GM21619 (cell line): ENCODE data around the gene ZNF491.
"Not testable (repeated sequence)": the region's sequence is repeated elsewhere in the genome, so short reads cannot be mapped to it uniquely, and the experiment has no call there.

Experiments used
- ATAC-seq: cut with Tn5 transposase; IDR thresholded peaks from one replicate; pipeline ENCODE4 v1.9.1; 2021; ENCODE audit not compliant: unreplicated experiment

ZNF491 gene

DNA sequence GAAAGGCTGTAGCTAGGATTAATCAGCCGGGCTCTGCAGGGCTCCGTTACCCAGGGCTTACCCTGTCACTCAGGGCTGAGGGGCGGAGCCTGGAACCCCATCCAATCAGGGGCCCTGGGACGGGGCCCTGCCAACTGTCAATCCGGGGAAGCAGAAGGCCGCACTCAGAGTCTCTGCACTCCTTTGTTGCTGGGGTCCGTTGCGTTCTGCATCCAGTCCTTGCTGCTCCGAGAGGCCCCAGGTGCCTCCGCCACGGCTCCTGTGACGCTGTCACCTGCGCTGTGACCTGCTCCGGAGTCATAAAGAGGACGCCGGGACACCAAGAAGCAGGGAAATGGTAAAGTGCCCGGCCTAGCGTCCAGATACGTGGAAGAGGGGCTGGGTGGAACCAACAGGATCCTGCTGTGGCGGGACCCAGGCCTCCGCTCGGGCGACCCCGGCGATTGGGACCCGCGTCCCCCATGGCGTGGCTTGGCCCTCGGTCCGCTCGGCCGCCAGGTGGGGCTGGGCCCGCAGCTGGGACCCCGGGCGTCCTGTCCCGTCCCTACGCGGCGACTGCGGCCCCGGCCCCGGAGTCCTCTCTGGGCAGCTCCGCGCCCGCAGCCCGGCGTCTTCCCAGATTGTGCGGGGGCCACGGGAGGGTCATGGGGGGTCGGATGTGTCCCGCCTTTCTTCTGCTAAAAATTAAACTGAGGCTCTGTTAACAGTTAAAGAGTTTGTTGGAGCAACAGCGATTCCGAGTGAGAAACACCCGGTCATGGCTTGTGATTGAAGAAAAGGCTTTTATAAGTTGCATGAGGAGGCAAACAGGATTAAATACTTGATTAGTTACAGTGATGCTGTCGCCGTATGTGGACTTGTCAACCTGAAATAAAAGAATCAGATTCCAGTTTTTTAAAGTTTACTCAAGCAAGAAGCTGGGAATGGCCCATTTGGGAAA is at the start of gene ZNF491:
Gene ZNF491 (plus strand): TSS at position 133 of the 940 bp plus-strand sequence. CDS start 7,431 bp downstream, outside the sequence.
- ATAC-seq, result peak; percentile 95

DNA sequence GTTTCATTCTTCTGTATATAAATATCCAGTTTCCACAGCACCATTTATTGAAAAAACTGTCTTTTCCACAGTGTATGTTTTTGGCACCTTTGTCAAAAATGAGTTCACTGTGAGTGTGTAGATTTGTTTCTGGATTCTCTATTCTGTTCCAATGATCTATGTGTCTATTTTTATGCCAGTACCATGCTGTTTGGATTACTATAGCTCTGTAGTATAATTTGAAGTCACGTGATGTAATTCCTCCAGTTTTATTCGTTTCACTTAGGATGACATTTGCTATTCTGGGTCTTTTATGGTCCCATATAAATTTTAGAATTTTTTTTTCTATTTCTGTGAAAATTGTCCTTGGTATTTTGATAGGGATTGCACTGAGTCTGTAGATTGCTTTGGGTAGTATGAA is 48.6 kb upstream of the ZNF491 start:
- ATAC-seq, result no peak

DNA sequence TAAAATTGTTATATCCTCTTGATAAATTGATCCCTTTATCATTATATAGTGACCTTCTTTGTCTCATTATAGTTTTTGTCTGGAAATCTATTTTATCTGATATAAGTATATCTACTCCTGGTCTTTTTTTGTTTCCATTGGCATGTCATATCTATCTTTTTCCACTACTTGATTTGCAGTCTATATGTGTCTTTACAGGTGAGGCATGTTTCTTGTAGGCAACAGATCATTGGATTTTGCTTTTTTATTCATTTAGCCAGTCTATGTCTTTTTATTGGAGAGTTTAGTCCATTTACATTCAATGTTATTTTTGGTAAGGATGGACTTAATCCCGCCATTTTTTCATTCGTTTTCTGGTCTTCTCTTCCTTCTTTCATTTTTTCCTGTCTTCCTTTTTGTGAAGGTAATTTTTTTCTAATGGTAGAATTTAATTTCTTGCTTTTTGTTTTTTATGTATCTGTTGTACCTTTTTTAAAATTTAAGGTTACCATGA is 46.0 kb upstream of the ZNF491 start:
- ATAC-seq, result no peak

DNA sequence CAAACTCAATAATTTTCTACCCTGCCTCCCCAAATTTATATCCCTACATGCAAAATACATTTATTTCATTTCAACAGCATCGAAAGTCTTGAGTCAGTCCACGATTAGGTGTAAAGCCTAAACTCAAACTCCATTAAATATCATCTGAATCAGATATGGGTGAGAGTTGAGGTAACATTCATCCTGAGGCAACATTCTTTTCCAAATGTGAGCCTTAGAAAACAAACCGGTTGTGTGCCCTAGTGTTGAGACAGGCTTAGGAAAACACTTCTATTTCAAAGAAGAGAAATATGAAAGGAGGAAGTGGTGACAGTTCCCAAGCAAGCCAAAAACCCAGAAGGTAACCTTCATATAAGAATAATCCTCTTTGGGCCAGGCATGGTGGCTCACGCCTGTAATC is 43.7 kb upstream of the ZNF491 start:
- no peak for ATAC-seq

DNA sequence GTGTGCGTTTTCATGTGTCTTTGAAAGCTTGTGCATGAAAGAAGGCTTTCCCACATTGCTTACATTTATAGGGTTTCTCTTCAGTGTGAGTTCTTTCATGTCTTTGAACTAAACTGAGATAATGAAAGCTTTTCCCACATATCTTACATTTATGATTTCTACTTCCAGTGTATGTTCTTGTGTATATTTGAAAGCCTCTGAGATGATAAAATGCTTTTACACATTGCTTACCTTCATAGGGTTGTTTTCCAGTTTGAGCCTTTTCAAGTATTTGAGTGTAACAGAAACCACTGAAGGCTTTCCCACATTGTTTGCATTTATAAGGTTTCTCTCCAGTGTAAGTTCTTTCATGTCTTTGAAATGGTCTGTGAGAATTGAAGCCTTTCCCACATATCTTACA is 41.4 kb upstream of the ZNF491 start:
- ATAC-seq, result no peak

DNA sequence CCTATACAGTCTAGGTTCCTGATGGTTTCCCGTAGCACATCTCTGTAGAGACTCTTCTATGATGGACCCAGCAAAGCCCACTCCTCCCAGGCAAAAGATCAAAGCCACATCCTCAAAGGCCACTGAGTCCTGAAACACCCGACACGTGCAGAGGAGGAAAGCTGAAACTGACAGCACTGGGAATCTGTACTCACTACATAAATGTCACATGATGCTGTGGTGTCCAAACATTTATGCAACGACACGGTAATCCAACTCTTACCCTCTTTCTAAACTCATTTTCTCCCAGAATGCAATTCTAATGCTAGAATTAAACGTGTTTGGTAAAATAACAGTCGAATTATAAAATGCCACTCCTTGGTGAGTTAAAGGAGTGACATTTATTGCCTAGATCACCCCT is 38.5 kb upstream of the ZNF491 start:
- no peak for ATAC-seq

DNA sequence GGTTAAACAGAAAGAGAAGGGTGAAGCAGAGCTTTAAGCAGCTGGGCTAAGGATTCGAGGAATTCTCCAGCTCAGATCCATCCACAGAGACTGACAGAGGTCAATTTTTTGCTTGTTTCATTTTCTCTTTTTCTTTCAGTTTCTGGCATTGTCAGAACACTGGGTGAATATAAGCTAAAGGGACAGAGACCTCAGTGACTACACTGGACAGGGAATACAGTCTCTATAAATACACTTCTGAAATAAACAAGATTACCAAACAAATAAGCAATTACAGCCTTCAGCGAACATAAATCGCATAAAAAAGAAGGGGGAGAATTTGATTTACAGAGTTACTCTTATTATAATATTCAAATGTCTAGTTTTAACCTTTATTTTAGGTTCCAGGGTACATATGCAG is 35.2 kb upstream of the ZNF491 start:
- no peak for ATAC-seq

DNA sequence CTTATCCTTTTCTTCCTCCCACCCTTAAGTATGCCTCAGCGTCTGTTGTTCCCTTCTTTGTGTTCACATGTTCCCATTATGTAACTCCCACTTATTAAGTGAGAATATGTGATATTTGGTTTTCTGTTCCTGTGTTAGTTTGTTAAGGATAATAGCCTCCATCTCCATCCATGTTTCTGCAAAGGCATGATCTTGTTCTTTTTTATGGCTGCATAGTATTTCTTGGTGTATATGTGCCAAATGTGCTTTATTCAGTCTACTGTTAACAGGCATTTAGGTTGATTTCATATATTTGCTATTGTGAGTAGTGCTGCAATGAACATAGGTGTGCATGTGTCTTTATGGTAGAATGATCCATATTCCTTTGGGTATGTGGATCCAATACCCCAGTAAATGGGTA is 34.7 kb upstream of the ZNF491 start:
- no peak for ATAC-seq

DNA sequence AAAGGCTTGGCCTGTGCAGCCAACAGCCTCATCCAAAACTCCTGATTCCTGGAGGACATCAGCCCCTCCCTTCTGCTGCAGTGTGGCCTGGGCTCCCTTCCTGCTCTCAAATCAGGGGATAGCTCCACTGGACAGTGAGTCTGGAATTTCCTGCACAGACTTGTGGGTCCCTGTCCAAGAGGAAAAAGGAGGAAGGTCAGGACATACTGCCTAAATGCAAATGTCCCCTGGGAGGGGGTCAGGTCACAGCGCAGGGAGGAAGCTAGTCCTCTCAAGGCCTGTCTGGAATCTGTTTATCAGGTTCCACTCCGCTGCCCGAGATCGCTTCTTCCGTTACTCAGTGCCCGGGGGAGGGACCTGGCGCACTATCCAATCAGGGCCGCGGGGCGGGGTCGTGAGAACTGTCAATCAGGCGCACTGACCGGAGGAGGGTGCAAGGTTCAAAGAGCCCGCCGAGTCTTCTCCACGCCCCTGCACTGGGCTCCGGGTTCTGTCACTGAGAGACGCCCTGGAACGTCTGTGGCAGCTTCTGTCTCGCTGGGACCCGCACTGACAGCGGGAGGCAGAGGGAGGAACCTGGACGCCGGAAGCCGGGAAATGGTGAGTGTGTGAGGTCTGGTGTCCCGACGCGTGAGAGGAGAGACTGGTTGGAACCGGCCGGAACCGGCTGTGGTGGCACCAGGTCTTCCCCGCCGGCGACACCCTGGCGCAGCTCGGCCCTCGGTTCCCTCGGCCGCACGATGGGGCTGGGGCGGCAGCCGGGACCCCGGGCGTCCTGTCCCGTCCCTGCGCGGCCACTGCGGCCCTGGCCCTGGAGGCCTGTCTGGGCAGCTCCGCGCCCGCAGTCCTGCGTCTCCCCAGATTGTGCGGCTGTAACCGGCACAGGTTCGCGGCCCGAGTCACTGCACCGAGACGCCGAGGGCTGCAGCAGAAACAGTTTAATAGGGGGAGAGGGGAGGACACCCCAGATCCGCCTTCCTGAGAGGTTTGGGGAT is 31.4 kb upstream of the ZNF491 start, which contains the start of gene ZNF441:
Gene ZNF441 (plus strand): TSS at position 404 of the 995 bp plus-strand sequence. CDS start 194 bp downstream, at position 598.
- ATAC-seq, result peak; percentile 92

DNA sequence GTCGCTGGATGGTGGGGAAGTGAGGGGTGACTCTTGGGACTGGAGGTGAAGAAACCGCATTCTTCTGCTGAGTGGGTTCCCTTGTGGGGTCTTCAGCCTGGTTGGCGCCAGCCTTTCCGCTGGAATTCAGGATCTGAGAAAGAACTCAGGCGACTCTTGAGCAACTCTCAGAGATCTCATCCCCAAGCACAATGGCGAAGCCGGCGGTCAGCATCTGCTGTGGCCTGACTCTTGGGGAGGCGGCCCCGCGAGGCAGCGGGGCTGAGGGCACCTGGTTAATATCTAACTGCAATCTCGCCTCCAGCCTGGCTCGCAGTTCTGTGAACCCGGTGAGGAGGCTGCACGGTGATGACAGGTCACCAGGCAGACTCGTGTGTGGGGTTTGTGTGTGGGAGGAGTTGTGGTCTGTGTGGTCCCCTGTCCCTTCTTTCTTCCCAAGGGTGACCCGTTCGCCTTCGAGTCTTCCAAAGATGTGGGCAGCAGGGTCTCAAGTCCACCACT is 30.6 kb upstream of the ZNF491 start:
- no peak for ATAC-seq

DNA sequence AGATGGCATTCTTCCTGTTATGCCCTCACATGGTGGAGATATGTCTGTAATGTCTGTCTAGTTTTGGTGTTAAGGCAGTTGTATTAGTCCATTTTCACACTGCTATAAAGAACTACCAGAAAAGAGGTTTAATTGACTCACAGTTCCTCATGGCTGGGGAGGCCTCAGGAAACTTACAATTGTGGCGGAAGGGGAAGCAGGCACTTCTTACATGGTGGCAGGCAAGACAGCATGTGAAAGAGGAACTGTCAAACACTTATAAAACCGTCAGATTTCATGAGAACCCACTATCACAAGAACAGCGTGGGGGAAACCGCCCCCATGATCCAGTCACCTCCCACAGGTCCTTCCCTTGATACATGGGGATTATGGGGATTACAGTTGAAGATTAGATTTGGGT is 28.3 kb upstream of the ZNF491 start:
- no peak for ATAC-seq

DNA sequence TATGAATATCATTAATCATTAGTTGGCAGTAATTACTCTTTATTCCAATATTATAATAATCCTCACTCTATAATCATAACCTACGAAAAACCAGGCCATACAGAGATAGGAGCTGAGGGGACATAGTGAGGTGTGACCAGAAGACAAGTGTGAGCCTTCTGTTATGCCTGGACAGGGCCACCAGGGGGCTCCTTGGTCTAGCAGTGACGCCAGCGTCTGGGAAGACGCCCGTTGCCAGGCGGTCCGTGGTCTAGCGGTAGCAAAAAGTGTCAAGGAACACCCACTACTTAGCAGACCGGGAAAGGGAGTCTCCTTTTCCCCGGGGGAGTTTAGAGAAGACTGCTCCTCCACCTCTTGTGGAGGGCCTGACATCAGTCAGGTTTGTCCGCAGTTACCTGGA is 26.8 kb upstream of the ZNF491 start:
- not testable (repeated sequence) for ATAC-seq

DNA sequence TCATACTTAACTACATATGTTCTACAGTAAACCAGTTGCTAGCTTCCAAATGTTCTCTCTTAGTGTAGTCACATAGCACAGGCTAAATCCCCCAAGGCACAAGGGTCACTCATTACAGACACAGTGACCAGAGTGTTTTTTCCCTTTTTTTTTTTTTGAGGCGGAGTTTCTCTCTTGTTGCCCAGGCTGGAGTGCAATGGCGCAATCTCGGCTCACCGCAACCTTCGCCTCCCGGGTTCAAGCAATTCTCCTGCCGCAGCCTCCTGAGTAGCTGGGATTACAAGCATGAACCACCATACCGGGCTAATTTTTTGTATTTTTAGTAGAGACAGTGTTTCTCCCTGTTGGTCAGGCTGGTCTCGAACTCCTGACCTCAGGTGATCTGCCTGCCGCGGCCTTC is 21.7 kb upstream of the ZNF491 start:
- not testable (repeated sequence) for ATAC-seq

DNA sequence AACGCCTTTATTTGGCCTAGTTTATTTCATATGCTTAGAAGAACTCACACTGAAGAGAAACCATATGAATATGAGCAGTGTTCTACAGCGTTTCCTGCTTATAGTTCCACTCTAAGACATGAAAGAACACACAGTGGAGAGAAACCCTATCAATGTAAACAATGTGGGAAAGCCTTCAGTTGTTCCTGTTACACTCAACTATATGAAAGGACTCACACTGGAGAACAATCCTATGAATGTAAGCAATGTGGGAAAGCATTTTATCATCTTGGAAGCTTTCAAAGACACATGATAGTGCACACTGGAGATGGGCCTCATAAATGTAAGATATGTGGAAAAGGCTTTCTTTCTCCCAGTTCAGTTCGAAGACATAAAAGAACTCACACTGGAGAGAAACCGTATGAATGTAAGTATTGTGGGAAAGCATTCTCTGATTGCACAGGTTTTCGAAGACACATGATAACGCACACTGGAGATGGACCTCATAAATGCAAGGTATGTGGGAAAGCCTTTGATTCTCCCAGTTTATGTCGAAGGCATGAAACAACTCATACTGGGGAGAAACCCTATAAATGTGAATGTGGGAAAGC is 17.8 kb upstream of the ZNF491 start:
- no peak for ATAC-seq

DNA sequence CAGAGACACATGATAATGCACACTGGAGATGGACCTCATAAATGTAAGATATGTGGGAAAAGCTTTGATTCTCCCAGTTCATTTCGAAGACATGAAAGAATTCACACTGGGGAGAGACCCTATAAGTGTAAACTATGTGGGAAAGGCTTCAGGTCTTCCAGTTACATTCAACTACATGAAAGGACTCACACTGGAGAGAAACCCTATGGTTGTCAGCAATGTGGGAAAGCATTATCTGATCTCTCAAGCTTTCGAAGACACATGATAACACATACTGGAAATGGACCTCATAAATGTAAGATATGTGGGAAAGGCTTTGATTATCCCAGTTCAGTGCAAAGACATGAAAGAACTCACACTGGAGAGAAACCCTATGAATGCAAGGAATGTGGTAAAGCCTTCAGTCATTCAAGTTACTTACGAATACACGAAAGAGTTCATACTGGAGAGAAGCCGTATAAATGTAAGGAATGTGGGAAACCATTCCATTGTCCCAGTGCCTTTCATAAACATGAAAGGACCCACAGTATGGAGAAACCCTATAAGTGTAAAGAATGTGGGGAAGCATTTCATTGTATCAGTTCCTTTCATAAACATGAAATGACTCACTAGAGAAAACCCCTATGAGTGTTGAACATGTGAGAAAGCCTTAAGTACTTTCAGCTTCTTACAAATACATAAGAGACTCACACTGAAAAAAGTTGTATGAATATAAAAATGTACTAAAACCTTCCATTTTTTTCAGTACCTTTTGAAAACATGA is 16.8 kb upstream of the ZNF491 start:
- no peak for ATAC-seq

DNA sequence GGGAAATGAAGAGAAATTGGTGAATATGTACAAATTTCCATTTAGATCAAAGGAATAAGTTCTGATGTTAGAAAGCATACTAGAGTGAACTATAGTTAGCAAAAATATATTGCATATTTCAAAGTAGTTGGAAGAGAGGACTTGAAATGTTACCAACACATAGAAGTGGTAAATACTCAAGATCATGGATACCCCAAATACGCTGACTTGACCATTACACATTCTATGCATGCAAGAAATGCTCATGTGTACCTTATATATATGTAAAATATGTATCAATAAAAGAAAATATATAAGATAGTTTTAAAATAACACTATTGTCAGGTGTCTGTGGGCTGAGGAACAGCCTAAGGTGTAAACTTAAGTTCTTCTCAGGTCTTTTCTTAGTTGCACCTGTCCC is 14.6 kb upstream of the ZNF491 start:
- no peak for ATAC-seq

DNA sequence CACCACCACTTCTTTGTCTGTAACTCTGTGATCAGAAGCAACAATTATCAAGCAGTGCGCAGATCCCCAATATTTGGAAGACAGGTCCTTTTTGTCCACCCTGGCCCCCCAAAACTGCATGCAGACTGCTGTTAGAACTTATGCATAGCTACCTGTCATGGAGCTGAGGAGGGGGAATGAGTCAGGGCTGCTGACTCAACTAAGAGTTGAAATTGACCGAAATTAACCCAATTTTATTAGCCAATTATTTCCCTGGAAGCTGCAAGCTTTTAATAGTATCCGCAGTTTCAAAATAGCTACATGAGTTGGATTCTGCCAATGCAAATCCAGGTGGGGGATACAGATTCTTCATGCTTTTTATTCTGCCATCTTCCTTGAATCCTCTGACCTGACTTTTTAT is 14.0 kb upstream of the ZNF491 start:
- no peak for ATAC-seq

DNA sequence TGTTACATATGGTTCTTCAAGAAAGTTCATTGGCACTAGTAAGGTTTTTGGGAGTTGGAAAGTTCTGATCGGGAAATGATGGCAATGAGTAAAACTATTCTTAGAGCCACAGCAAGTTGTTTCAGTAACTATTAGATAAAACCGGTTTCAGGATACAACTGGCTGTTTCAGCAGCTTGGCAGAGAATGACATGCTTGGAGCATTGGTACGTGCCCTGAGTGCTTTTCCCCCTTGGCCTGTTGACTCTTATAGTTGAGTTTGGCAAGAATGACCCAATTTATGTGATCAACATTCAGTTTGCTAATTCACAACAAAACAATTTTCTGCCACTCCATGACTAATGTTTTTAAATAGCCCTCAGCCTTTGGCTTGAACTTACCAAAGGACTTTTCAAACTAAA is 10.8 kb upstream of the ZNF491 start:
- ATAC-seq, result no peak

DNA sequence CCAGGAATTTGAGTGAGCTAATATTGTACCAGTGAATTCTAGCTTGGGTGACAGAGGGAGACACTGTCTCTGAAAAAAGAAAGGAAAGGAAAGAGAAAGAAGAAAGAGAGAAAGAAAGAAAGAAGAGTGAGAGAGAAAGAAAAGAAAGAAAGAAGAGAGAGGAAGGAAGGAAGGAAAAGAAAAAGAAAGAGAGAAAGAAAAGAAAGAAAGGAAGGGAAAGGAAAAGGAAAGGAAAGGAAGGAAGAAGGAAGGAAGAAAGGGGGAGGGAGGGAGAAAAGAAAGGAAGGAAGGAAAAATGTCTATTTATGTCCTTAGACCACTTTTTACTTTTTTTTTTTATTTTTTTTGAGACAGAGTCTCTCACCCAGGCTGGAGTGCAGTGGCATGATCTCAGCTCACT is 5.4 kb upstream of the ZNF491 start:
- ATAC-seq, result no peak

DNA sequence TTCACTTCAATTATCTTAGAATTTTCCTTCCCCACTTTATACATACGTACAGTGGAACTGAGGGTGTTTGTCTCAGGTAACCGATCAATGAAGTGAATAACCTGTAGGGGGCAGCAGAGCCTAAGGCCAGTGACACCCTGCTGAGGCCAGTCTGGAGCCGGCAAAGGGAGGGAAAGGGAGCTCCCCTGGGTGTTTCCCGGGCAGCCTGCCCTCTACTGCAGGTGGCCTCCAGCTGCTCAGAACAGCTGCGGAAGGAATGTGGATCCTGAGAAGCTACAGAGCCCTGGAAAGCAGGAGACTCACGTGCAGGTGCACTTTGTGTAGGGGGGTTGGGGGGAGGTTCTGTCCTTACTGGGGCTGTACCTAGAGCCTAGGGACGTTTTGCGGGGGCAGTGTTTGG is 832 bp upstream of the ZNF491 start:
- no peak for ATAC-seq
